GM12878 (cell line): ENCODE measurements around the gene KIAA0319L.

Source experiments
- ETV6 ChIP-seq, 2 experiments: fragments of 450-650 bp in 1 of 2; IDR thresholded peaks in 1 of 2; conservative IDR thresholded peaks in 1 of 2; 2 replicates each; pipeline ENCODE4 v1.6.1; 2014; ENCODE audit warnings: antibody characterized with exemption in 1 of 2, borderline replicate concordance in 1 of 2, low read depth in 1 of 2, mild to moderate bottlenecking in 1 of 2, moderate library complexity in 1 of 2
- PBX3 ChIP-seq: IDR thresholded peaks from 2 replicates; pipeline ENCODE4 v1.6.1; 2011; ENCODE audit warnings: mild to moderate bottlenecking, low read depth, low read length, moderate library complexity; ENCODE audit not compliant: insufficient replicate concordance
- YY1 ChIP-seq: IDR thresholded peaks from 2 replicates; pipeline ENCODE4 v1.6.1; 2011; ENCODE audit warnings: low read depth, mild to moderate bottlenecking, low read length

GRCh38 chr1:35449334-35450008 is 107.7 kb downstream of the KIAA0319L start:
- no peak for TF ChIP-seq ETV6 (conservative IDR thresholded peaks at IDR 0.05 in 1 of 2, IDR thresholded peaks at IDR 0.05 in 1 of 2; ENCODE audit: borderline replicate concordance in 1 of 2, low read depth in 1 of 2)
- no peak for TF ChIP-seq PBX3
- TF ChIP-seq YY1: no peak
